HG02678 (cell line): Measurements from ENCODE around the gene PHLDA1.

ENCODE experiments used
- ATAC-seq: cut with Tn5 transposase; IDR thresholded peaks from one replicate; pipeline ENCODE4 v1.9.1; 2021; ENCODE audit warnings: mild to moderate bottlenecking, moderate library complexity; ENCODE audit not compliant: unreplicated experiment

The PHLDA1 gene

DNA sequence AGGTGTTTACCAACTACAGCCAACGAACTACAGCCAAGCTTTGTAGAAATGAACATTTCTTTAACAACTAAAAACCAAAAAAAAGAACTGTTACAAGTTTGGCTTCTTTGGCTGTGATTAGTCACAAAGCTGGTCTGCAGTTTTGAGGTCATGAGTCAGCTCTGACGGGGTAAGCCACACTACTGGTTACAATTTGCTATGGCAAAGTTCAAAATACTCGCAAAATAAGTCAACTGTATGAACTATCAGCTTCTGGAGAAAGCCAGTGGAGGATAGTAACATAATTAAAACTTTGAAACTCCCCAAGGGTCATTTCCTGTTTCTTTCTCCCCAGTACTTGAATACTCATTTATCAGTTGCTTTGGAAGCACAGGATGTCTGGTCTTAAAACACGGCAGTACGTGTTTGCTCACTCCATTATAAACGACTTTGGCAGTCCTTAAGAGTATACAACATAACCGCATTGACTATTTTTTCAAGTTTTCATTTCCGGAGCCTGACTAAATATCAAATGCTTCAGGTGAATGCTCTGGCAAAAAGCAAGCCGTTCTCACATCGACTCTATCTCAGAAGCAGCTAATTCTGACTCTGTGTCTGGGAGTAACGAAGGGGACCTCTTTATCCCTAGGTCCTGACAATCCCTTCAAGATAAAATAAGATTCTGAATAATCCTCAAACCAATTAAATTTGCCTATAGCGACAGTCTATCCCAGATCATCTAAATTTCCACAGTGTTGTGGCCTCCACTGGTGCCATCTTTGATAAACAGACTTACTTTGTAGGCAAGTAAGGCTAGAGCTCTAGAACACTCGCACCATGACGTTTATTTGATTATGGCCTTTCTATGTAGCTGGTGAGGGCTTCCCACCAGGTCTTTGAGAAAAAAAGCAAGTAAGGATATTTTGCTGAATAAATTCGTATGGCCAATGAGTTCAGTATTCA, 10.6 kb downstream of the PHLDA1 start:
- peak; percentile 61 for ATAC-seq

DNA sequence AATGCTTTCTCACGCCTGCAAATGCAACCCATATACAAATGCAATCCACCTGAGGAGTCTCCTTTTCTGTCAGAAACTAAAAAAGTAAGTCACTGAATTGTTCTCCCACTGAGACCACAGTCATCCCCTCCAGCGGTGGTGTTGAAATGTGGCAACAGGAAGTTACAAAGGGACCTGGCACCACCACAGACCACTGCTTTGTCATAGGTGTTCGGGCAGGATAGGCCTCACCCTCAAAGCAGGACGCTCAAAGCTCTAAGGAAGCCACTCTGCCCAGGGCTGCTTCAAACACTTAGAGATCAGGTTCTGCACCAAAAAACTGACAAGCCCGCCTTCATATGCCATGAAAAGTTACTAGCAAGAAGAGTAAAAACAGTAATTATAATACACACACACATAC, 11.3 kb downstream of the PHLDA1 start:
- ATAC-seq = peak; percentile 70

DNA sequence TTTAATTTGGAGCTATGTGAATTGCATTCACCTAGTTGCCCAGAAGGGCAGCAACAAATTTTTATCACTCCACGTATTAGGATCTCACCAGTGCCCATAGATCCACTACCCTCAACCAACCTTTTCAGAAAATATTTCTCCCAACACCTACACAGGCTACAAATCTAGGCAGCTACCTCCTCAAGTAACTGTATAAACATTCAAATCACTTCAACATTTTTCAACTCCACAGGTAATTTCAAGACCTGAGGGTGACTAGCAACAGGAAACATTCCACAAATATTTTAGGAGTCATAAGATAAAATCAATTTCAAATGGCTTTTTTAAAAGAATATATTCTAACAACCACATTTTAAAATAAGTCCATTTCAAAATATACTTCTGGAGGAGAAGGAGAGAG, 12.9 kb downstream of the PHLDA1 start:
- no peak for ATAC-seq

DNA sequence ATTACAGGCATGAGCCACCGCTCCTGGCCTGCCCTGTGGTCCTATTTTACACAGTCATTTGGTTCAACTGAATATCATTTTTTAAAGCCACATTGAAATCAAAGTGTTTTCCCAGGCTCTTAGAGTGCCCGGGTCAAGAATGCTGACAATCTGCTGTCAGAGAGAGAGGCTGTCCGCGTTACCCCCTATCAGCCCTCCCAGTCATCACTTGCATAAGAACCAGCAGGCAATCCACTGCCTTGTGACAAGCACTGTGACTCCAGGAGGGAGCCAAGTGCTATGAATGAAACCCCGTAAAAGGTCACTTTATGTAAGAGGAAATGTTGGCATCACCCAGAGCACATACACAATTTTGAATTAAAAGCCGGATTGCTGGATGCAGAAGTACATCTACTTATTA, 13.5 kb downstream of the PHLDA1 start:
- no peak for ATAC-seq

DNA sequence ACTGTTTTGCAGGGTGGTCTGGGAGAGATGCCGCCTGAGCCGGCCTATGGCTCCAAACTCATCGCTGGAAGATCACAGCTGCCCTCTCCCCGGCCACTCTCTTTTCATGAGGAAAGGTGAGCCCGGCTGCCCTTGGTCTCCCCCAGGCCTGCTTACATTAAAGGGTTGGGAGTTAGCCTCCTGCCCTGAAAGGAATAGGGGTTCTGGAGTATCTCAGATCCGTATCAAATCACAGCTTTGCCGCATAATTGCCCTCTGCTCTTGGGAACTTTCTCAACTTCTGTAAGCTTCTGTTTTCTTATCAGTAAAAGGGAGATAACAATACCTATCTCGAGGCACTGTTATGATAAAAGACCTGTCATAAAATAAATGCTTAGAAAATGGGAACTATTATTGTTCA, 17.6 kb downstream of the PHLDA1 start:
- ATAC-seq = no peak

DNA sequence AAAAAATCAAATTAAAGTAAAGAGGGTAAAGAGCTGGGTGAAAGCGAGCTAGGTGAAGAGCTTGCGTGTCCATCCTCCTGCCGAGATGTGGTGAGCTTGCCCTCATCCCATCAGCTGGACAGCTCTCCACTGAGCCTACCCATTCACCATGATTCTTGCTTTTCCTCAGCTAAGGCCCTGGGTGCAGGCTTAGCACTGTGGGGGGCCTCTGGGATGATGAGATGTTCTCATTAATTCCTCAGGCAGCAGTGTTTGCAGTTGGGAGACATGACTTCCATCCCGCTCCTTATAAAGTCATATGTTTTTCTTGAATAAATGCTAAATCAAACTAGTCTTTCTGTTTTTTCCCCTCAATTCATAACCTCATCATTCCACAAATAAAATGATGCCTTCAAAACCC, 18.0 kb downstream of the PHLDA1 start:
- no peak for ATAC-seq

DNA sequence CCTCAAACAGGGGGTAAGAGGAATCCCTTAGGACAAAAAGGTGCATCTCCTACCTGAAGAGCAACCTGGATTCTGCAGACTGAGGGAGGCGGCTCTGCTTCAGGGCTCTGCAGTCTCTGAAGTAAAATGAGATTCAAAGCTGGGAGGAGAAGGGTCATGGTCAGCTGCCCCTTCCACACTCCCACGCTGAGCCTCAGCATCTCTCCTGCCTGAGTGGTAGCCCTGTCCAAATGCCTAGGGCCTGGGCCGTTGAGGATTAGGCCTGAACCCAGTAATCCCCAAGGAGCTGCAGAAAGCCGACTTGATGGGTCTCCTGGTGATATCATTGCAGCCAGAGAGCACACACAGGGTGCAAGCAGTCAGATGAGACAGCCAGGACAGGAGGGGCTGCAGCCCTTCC, 18.9 kb downstream of the PHLDA1 start:
- no peak for ATAC-seq

DNA sequence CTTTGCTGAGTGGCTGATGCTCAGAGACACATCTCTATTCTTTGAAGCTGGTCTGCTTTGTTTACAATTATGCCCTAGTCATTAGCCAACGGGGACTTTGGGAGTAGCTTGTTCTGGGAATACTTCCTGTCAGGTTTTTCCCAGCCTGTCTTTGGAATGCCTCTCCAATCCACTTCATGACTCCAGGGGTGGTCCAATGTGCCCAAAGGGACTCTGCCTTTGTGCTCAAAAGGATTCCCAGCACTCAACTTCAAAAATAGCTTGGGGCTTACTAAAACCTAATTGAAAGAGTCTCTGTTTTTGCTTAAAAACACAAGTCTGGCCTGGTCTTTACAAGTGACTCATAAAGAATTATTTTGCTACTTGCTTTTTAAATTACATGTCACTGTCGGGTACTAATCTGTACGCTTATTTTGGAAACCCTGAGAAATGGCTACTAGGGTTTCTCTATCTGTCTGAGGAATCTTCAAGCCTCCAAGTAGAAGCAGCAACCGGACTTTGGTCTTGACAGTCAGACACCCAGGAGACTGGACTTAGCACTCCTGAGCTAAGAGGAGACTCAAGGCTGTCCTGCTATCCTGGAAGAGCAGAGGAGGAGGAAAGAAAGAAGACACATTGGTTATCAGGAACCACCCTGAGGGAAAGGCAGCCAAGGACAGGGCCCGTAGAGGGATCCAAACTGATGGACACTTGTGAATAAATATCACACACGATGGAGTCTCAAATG, 20.7 kb downstream of the PHLDA1 start:
- no peak for ATAC-seq

DNA sequence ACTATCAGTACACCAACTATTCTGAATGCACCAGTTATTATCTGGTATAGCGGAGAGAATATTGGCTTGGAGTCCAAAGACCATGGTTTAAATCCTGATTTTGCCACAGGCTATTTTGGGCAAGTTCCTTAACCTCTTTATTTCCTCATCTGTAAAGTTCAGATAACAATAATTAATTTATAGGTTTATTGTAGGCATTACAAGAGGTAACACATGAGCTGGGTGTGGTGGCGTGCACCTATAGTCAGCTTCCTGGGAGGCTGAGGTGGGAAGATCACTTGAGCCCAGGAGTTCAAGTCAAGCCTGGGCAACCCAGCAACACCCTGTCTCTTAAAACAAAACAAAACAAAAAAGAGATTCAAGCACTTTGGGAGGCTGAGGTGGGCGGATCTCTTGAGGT, 23.1 kb downstream of the PHLDA1 start:
- ATAC-seq = no peak

DNA sequence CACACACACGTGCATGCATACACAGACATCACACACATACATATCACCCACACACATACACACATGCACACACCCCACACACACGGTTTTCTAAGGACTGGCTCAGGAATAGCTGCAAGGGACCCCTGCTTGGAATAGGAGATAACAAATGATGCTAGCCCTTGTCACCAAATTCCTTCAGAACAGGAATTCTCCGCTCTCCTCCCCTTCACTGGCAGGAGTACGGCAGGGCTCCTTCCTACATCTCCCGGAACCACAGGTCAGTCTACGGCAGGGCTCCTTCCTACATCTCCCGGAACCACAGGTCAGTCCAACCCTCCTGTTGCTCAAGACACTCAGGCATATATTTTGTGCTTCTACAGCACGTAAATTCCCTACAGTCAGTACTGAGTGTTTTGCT, 23.9 kb downstream of the PHLDA1 start:
- no peak for ATAC-seq

DNA sequence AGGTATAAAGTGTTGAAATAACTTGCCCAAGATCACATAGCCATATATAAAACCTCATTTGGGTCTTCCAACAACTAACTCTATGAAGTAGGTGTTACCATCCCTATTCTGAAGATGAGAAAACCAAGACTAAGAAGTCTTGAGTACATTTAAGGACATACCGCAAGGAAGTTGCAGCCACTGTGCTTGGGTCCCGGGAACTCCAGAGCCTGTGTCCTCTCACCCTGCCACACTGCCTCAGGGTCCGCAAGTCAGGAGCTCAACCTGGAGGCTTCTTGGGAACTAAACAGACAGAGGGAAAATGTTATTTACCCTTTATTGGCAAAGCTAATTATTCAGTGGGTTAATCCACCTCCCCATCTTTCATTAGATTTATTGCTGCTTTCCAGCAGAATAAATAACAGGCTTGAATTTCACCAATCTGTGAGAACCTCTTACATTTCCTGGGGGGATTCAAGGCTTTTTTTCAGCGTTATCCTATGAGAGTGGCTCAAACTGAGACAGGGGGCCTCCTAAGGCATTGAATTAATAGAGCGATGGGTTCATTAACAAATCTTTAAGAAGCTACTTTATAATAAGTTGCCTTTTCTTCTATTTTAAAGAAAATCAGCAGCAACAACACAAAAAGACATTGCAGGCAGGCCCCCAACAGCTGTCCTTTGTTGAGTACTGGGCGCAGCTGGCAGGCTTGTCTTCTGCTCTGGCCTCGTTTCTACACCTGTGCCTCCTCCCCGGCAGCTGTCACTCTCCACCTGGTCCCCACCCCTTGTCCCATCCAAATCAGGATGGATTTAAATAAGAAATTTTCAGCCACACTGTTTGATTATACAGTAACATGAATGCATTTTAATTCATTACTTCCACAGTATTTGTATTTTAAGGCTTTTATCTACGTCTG, 25.3 kb downstream of the PHLDA1 start:
- ATAC-seq = no peak

DNA sequence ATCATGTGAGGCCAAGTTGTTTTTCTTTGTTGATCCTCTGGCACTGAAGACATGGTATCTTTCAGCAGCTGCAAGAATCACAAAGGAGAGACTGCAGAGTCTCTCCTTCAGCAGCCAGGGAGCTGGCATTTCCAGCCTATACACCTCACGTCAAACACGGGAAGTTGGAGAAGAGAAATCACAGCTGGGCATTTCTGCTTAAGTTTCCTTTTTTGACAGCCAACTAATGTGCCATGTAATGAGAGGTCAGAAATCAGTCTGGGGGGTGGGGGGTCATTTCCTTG, 28.3 kb downstream of the PHLDA1 start:
- no peak for ATAC-seq

DNA sequence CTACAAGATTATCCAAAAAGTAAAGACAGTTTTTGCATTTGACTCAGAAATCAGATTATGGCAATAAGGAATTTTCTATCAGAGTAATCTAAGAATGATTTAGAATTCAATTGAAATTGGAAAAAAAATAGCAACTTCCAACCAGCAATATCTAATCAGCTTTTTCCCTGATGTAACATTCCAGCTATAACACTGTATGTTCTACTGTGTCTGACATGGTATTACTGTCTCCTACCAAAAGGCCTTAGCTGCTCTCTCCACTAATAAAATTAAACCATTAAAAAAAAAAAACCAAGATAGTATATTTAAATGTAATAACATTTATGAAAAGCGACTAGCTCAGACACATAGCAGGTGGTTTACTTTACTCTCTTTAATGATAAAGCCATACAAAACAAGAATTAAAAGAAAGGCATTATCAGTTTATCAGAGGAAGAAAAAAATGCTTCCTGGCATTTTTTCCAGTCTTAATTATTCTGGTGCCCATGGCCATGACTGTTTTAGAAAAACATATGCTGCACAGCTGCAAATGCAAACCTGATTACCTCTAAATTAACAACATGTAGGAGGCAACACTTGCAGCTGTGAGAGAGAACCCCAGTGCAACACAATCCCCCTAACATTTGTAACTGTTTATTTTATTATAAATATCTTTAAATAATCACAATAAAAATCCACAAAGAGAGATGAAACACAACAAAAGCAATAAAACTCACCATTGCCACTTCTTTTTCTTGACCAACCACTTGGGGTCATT, 28.8 kb downstream of the PHLDA1 start:
- ATAC-seq = no peak

DNA sequence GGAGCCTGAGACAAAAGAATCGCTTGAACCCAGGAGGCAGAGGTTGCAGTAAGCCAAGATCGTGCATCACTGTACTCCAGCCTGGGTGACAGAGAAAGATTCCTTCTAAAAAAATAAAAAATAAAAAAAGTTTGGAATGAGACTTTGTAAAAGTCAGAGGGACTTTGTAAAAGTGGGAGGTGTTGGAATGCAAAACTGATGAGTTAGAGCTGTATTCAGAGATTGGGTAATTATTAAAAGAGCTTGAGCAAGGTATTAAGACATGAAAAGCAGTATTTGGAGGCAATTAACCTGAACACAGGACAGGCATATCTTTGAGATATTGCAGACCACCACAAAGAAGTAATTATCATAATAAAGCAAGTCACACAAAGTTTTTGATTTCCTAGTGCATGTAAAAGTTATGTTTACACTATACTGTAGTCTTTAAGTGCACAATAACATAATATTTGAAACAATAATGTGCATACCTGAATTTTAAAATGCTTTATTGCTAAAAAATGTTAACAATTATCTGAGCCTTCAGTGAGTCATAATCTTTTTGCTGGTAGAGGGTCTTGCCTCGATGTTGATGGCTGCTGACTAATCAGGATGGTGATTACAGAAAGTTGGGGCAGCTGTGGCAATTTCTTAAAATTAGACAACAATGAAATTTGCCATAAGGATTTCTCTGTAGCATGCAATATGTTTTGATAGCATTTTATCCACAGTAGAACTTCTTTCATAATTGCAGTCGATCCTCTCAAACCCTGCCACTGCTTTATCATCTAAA, 33.1 kb downstream of the PHLDA1 start:
- ATAC-seq = no peak

DNA sequence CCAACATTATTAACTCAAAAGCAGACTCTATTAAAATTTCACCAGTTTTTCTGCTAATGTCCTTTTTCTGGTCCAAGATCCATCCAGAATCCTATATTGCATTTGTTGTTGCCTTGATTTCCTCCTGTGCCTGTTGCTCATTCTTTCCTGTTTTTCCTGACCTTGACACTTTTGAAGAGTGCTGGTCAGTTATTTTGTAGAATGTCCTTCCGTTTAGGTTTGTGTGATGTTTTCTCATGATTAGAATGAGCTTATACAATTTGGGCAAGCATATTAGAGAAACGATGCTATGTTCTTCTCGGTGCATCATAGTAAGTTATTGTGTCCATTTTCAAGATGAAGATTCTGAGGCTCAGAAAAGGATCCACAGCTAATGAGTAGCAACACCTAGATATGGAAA, 33.9 kb downstream of the PHLDA1 start:
- ATAC-seq = no peak

DNA sequence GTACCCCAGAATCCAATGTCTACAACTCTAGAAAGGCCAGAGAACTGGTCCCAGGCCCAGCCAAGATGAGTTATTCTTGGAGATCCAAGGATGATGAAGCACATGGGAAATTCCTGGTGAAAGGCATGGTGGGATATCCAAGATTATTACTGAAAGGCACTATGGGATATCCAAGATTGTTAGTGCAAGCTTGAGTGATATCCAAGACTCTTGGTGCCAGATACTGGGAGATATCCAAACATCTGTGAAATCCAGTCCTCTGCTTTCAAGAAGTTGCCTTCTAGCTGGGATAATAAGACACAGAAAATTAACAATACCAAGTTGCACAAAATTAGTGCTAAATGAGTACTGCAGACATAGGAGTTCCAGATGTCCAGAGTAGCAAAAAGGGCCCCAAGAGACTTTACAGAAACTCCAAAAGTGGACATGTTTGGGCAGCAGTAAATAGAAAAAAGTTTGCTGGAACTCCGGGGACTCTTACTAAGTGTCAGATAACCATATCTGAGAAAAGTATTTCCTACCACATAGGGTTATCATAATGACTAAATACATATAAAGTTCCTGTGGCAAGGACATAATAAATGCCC, 34.6 kb downstream of the PHLDA1 start:
- ATAC-seq = no peak

DNA sequence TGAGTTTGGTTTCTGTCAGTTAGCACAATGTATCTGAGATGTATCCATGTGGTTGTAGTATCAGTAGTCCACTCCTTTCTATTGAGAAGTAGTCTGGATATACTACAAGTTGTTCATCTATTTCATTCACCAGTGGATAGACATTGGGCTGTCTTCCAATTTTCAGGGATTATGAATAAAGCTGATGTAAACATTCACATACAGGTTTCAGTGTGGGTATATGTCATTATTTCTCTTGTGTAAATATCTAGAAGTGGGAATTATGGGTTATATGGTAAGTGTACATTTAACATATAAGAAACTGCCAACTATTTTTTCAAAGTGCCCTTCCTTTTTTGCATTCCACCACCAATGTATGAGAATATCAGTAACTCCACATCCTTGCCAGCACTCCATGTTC, 35.9 kb downstream of the PHLDA1 start:
- ATAC-seq = no peak

DNA sequence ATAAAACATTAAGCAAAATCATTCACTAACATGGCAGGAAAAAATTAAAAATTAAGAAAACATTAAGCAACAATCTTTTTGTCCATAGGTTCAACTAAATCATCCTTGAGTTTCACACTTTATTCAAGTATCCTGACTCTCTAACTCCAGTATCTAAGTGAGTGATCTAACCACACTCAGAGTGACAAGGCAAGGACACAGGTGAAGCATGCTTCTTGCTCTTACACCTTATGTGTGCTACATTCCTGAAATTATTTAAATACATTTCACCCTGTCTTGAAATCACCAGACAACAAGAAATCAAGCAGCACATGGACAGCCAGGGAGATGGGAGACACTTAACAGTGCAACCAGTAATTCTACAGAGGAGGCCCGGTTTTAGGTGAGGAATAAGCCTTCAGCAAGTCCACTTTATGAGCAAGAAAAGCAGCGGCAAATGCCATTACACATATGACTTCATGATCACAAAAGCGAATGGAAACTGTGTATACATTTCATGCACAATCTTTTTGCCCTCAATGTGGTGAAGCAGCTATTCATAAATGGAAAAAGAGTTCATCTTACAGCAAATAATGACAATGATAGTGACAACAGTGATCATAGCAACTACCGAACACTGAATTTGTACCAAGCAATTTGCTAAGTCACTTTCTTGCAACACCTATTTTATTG, 37.4 kb downstream of the PHLDA1 start:
- ATAC-seq = no peak

DNA sequence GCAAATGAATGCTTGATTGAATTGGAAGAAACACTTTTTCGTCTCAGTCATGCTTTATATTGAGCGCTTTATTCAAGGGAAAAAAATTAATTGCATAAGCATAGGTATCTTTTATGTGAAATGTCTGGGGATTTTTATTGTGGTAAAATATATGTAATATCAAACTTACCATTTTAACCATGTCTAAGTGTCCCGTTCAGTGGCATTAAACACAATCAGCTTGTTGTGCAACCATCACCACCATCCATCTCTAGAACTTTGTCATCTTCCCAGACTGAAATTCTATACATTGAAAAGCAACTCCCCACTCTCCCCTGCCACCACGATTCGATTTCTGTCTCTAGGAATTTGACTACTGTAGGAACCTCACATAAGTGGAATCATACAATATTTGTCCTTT, 39.8 kb downstream of the PHLDA1 start:
- no peak for ATAC-seq
